GM19193 (cell line): ENCODE results near the gene PRRG2.

Experiments
- POLR2A ChIP-seq: IDR thresholded peaks from 4 replicates; pipeline ENCODE4 v1.6.1; 2011; ENCODE audit not compliant: insufficient read depth, insufficient read length; ENCODE audit errors: extremely low read depth

Gene PRRG2

GRCh38 chr19:49570997-49571676, 10.0 kb upstream of the PRRG2 start:
- no peak for TF ChIP-seq POLR2A

DNA sequence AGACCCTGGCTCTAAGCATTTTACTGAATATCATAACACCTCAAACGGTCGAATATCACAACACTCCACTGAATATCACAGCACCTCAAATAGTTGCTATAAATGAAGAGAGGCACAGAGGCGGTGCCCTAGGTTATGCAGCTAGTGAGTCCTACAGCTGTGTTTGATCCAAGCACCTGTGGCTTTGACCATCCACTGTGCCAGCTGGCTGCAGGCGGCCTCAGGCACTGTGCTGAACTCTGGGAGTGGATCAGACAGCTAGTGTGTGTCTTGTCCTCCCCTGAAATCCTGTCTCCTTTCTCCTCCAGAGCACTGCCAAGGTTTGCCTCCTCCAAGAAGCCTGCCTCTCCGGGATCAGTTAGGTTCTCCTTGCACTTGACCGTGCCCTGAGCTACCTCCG, 8.1 kb upstream of the PRRG2 start:
- no peak for TF ChIP-seq POLR2A

GRCh38 chr19:49573425-49573824, 7.7 kb upstream of the PRRG2 start:
- TF ChIP-seq POLR2A, result no peak

DNA sequence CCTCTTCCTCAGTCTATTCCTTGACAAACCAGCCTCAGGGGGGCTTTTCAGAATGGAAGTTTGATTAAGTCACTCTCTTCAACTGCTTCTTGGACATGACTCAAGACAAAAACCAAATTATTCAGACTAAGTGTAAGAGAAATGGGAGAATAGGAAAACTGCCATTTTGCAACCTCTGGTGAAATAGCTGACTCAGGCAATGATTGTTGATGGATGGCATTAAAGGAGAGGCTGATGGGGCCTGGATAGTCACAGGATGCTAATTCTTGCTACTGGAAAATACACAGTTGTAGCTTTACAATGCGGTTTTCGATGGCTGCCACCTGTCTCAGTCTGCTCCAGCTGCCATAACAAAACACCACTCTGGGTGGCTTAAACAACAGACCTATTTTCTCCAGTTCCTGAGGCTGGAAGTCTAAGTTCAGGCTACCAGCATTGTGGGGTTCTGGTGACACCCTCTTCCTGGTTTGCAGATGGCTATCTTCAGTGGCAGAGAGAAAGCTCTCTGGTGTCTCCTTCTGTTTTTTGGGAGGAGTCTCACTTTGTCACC, 6.8 kb upstream of the PRRG2 start:
- TF ChIP-seq POLR2A, result no peak

GRCh38 chr19:49579193-49579592, 1.9 kb upstream of the PRRG2 start:
- no peak for TF ChIP-seq POLR2A

GRCh38 chr19:49579947-49580263, 1.2 kb upstream of the PRRG2 start:
- no peak for TF ChIP-seq POLR2A

GRCh38 chr19:49580264-49581006, 681 bp upstream of the PRRG2 start, which contains the start of gene NOSIP:
Gene NOSIP (minus strand): TSS chr19:49580556. CDS start chr19:49560691, 19,865 bp downstream.
- TF ChIP-seq POLR2A, result peak; percentile 99

- no peak for TF ChIP-seq POLR2A
Observed at GRCh38 chr19:49583239-49583638, 2.1 kb downstream of the PRRG2 start.

DNA sequence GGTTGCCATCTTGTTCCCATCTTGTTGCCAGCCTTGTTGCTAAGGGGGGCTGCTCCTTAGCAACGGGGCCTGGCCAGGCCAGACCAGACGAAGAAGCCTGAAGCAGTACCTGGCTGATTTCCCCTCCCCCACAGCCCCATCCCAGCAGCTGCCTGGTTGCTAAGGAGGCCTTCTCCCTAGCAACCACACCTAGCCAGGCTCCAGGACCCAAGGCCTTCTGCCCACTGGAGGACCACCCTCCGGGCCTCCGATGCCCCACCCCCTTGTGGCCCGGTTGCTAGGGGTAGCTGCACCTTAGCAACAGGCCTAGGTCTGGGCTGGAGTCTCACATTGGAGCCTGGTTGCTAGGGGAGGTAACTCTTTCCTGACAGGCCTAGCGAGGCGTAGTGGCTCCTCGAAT, 3.9 kb downstream of the PRRG2 start:
- no peak for TF ChIP-seq POLR2A

DNA sequence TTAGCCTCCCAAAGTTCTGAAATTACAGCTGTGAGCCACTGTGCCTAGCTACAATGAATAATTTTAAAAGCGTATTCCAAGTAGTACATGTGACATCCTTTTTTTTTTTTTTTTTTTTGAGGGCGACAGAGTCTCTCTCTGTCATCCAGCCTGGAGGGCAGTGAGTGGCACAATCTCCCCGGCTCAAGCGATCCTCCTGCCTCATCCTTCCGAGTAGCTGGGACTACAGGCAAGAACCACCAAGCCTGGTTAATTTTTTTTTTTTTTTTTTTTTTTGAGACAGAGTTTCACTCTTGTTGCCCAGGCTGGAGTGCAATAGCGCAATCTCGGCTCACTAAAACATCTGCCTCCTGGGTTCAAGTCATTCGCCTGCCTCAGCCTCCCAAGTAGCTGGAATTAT, 6.1 kb downstream of the PRRG2 start:
- no peak for TF ChIP-seq POLR2A

DNA sequence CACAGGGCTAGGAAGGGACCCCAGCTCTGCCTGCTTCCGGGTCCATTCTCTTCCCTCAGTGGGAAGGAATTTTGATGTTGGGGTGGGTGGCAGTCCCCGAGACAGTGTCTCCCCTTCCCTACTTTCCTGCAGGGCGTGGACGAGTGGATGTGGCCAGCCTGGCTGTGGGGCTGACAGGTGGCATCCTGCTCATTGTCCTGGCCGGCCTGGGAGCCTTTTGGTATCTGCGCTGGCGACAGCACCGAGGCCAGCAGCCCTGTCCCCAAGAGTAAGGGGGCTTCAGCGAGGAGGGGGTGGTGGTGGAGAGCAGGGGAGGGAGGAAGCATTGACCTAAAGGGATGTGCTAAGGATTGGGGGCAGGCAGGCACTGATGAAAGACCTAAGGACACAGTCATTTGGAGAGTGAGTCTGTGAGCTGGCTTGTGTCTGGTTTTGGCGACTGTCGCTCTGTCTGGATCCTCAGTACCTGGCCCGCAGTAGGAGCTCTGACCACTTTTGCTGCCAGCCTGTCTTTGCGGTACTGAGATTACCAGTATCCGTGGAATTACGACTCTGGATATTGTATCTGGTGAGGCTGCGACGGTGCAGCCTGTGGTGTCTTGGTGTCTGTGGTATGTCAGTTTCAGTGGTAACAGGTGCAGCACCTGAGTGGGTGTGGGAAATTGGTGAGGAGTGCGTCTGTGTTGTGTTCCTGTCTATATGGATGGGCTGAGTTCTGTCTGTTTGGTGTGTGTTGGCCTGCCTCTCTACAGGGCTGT, 7.4 kb downstream of the PRRG2 start:
- TF ChIP-seq POLR2A, result no peak

- no peak for TF ChIP-seq POLR2A
Observed at GRCh38 chr19:49589502-49589905, 8.4 kb downstream of the PRRG2 start.

GRCh38 chr19:49590071-49590970, 9.2 kb downstream of the PRRG2 start:
- TF ChIP-seq POLR2A, result peak; percentile 91

- no peak for TF ChIP-seq POLR2A
Observed at GRCh38 chr19:49590971-49591730, 10.0 kb downstream of the PRRG2 start, which contains the start of gene PRR12. Gene PRR12 (plus strand): TSS chr19:49591182. CDS start chr19:49591655, 473 bp downstream.
